ENCODE results near the gene CCL4L2. TPM values are rescaled to one million over a fixed set of nuclear protein-coding genes. Genes with fewer than 3 reads are reported as not detected.
"Not testable (repeated sequence)": the region's sequence is repeated elsewhere in the genome, so short reads cannot be mapped to it uniquely, and the experiment has no call there.

Gene CCL4L2
- total RNA-seq, 1 experiment from 2014 or later, result not detected

DNA sequence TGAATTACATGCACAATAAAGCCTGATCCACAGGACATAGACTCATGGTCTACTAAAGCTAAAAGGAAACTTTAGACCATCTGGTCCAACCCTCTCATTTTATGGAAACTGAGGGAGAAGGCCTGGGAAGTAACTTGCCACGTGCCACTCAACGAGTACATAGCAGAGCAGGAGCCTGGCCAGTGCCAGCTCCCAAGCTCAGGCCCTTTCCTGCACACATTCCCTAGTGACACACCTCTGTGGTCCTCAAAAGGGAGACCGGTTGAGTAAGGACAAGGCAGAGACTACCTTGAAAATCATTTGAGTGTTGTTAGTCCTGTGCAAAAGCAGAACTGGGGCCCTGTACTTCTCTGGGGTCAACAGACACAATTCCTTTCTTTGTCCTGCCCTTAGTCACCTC, 2.8 kb downstream of the CCL4L2 start:
- DNase-seq (ENCODE audit: unreplicated experiment), result no peak
- ChIA-PET CTCF (no interaction called here), POLR2A (no interaction called here)
- intact Hi-C loops (cut with micrococcal nuclease), result no loop called here
- no peak overlapping the region for H3K27ac Mint-ChIP-seq (ENCODE audit: low read depth, unreplicated experiment)
- no peaks in the 10 kb centered on the region for H3K4me1 Mint-ChIP-seq (ENCODE audit: insufficient read depth, unreplicated experiment)
- no TSS peak for BruUV-seq (replicated peaks)
- no peaks in the 10 kb centered on the region for H3K9me3 Mint-ChIP-seq (ENCODE audit: unreplicated experiment)
- no peak for TF ChIP-seq CTCF (IDR thresholded peaks at IDR 0.05; ENCODE audit: unreplicated experiment)
- H3K36me3 Mint-ChIP-seq (ENCODE audit: insufficient read depth, unreplicated experiment), result no peaks in the 10 kb centered on the region
- peaks cover 49% of the 10 kb centered on the region for H3K27me3 Mint-ChIP-seq (ENCODE audit: insufficient read depth, unreplicated experiment)
- H3K4me3 Mint-ChIP-seq (ENCODE audit: unreplicated experiment), result no peak overlapping the region

- H3K27me3 Mint-ChIP-seq (ENCODE audit: insufficient read depth, unreplicated experiment), result peaks cover 50% of the 10 kb centered on the region
- no peaks in the 10 kb centered on the region for H3K4me1 Mint-ChIP-seq (ENCODE audit: insufficient read depth, unreplicated experiment)
- no peak for DNase-seq (ENCODE audit: unreplicated experiment)
- BruUV-seq (replicated peaks), result no TSS peak
- intact Hi-C loops (cut with micrococcal nuclease), result no loop called here
- no peak overlapping the region for H3K4me3 Mint-ChIP-seq (ENCODE audit: unreplicated experiment)
- no peak overlapping the region for H3K27ac Mint-ChIP-seq (ENCODE audit: low read depth, unreplicated experiment)
- ChIA-PET CTCF (no interaction called here), POLR2A (no interaction called here)
- no peaks in the 10 kb centered on the region for H3K9me3 Mint-ChIP-seq (ENCODE audit: unreplicated experiment)
- no peaks in the 10 kb centered on the region for H3K36me3 Mint-ChIP-seq (ENCODE audit: insufficient read depth, unreplicated experiment)
- TF ChIP-seq CTCF (IDR thresholded peaks at IDR 0.05; ENCODE audit: unreplicated experiment), result no peak
These were observed 4.1 kb downstream of the CCL4L2 start for GRCh38 chr17:36214918-36215317.

DNA sequence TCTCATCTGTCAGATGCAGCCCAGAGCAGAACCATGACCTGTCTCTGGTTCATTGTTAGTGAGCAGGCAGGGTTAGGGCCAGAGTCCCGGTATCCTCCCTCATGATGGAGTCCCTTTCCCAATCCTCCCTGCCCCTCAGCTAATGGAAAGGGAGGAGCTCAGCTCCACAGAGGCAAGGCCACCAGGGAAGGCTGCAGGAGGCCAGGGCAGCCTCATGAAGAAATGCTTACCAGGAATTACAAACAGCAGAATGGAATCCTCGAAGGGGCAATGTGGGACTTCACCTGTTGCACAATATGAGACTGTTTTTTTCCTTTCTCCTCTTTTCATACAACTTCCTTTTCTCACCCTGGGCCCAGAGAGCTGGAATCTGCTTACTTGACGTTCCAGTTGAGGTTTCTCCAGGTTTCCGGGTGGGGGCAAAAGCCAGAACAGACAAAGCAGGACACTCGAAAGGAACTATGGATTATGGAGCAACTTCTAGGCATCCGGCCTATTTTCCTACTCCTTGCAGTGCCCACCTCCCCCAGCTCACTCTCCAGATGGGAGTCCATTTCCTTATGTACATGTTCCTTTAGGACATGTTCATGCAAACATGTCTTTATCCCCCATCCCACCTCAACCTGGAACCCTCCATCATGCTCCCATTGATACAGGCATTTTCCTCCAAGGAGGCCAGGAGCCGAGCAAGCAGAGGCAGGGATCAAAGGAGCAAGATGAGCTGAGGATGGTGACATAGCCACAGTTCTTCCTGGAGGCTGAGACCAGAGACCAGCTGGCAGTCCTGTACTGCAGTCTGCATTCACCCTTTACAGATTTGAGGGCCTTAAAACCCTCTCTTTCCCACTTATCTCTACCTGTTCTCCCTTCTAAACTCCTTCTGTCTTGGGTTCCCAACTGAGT, 4.8 kb downstream of the CCL4L2 start:
- BruUV-seq (replicated peaks); H3K4me3 Mint-ChIP-seq (ENCODE audit: unreplicated experiment); H3K4me1 Mint-ChIP-seq (ENCODE audit: insufficient read depth, unreplicated experiment); H3K36me3 Mint-ChIP-seq (ENCODE audit: insufficient read depth, unreplicated experiment); CTCF ChIA-PET; H3K27ac Mint-ChIP-seq (ENCODE audit: low read depth, unreplicated experiment); POLR2A ChIA-PET; intact Hi-C loops (cut with micrococcal nuclease); DNase-seq (ENCODE audit: unreplicated experiment); H3K9me3 Mint-ChIP-seq (ENCODE audit: unreplicated experiment): not testable (repeated sequence)
- peaks cover 44% of the 10 kb centered on the region for H3K27me3 Mint-ChIP-seq (ENCODE audit: insufficient read depth, unreplicated experiment)

- H3K4me1 Mint-ChIP-seq (ENCODE audit: insufficient read depth, unreplicated experiment); H3K9me3 Mint-ChIP-seq (ENCODE audit: unreplicated experiment); H3K27ac Mint-ChIP-seq (ENCODE audit: low read depth, unreplicated experiment); DNase-seq (ENCODE audit: unreplicated experiment); H3K4me3 Mint-ChIP-seq (ENCODE audit: unreplicated experiment); BruUV-seq (replicated peaks); intact Hi-C loops (cut with micrococcal nuclease); H3K36me3 Mint-ChIP-seq (ENCODE audit: insufficient read depth, unreplicated experiment): not testable (repeated sequence)
- peaks cover 21% of the 10 kb centered on the region for H3K27me3 Mint-ChIP-seq (ENCODE audit: insufficient read depth, unreplicated experiment)
- ChIA-PET CTCF (interaction anchor here (0.6 kb wide), 1 partner anchor 130 kb away, joined by 3 read pairs; no protein-coding TSS in a partner anchor), POLR2A (interaction anchor here (1.5 kb wide), 1 partner anchor 9 kb away, joined by 4 read pairs; the partner anchor contains the start of gene CCL4L2)
These were observed 8.7 kb downstream of the CCL4L2 start for GRCh38 chr17:36219556-36219955.

DNA sequence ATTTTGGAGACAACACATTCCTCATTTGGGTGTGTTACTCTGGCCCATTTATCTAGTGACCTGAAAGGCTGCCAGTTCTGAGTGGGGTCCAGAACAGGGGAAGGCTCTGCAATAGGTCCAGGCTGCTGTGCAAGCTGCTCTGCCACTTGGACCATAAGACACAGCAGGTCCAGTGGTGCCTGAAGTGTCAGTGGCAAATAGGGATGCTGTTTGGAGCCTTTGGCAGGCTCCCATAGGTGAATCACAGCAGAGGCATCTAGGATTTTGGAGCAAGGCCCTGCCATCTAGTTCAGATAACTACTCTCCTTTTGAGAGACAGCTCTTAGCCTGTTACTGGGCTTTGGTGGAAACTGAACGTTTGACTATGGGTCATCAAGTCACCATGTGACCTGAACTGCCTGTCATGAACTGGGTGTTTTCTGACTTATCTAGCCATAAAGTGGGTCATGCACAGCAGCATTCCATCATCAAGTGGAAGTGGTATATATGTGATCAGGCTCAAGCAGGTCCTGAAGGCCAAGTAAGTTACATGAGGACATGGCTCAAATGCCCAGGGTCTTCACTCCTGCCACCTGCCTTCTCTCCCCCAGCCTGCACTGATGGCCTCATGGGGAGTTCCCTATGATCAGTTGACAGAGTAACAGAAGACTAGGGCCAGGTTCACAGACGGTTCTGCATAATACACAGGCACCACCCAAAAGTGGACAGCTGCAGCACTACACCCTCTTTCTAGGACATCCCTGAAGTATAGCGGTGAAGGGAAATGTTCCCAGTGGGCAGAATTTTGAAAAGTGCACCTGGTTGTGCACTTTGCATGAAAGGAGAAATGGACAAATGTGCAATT, 10.1 kb downstream of the CCL4L2 start:
- CTCF ChIA-PET; intact Hi-C loops (cut with micrococcal nuclease); H3K9me3 Mint-ChIP-seq (ENCODE audit: unreplicated experiment); H3K36me3 Mint-ChIP-seq (ENCODE audit: insufficient read depth, unreplicated experiment); H3K4me1 Mint-ChIP-seq (ENCODE audit: insufficient read depth, unreplicated experiment); DNase-seq (ENCODE audit: unreplicated experiment); H3K4me3 Mint-ChIP-seq (ENCODE audit: unreplicated experiment); H3K27ac Mint-ChIP-seq (ENCODE audit: low read depth, unreplicated experiment); BruUV-seq (replicated peaks): not testable (repeated sequence)
- POLR2A ChIA-PET, result interaction anchor here (1.5 kb wide), 1 partner anchor 10 kb away, joined by 4 read pairs; the partner anchor contains the start of gene CCL4L2
- peaks cover 15% of the 10 kb centered on the region for H3K27me3 Mint-ChIP-seq (ENCODE audit: insufficient read depth, unreplicated experiment)

DNA sequence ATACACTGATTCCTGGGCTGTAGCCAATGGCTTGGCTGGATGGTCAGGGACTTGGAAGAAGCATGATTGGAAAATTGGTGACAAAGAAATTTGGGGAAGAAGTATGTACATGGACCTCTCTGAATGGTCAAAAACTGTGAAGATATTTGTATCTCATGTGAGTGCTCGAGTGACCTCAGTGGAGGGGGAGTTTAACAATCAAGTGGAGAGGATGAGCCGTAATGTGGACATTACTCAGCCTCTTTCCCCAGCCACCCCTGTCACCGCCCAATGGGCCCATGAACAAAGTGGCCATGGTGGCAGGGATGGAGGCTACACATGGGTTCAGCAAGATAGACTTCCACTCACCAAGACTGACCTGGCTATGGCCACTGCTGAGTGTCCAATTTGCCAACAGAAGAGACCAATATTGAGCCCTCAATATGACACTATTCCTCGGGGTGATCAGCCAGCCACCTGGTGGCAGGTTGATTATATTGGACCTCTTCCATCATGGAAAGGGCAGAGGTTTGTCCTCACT, 10.8 kb downstream of the CCL4L2 start:
- H3K27ac Mint-ChIP-seq (ENCODE audit: low read depth, unreplicated experiment); H3K36me3 Mint-ChIP-seq (ENCODE audit: insufficient read depth, unreplicated experiment); intact Hi-C loops (cut with micrococcal nuclease); DNase-seq (ENCODE audit: unreplicated experiment); H3K9me3 Mint-ChIP-seq (ENCODE audit: unreplicated experiment); H3K4me1 Mint-ChIP-seq (ENCODE audit: insufficient read depth, unreplicated experiment); BruUV-seq (replicated peaks); CTCF ChIA-PET; POLR2A ChIA-PET; H3K4me3 Mint-ChIP-seq (ENCODE audit: unreplicated experiment): not testable (repeated sequence)
- peaks cover 15% of the 10 kb centered on the region for H3K27me3 Mint-ChIP-seq (ENCODE audit: insufficient read depth, unreplicated experiment)

GRCh38 chr17:36222967-36223366, 12.1 kb downstream of the CCL4L2 start:
- POLR2A ChIA-PET; H3K4me3 Mint-ChIP-seq (ENCODE audit: unreplicated experiment); intact Hi-C loops (cut with micrococcal nuclease); BruUV-seq (replicated peaks); H3K4me1 Mint-ChIP-seq (ENCODE audit: insufficient read depth, unreplicated experiment); H3K36me3 Mint-ChIP-seq (ENCODE audit: insufficient read depth, unreplicated experiment); H3K27ac Mint-ChIP-seq (ENCODE audit: low read depth, unreplicated experiment); DNase-seq (ENCODE audit: unreplicated experiment); H3K9me3 Mint-ChIP-seq (ENCODE audit: unreplicated experiment); CTCF ChIA-PET: not testable (repeated sequence)
- peaks cover 13% of the 10 kb centered on the region for H3K27me3 Mint-ChIP-seq (ENCODE audit: insufficient read depth, unreplicated experiment)
